ENCODE data around the gene HDHD3.

DNA sequence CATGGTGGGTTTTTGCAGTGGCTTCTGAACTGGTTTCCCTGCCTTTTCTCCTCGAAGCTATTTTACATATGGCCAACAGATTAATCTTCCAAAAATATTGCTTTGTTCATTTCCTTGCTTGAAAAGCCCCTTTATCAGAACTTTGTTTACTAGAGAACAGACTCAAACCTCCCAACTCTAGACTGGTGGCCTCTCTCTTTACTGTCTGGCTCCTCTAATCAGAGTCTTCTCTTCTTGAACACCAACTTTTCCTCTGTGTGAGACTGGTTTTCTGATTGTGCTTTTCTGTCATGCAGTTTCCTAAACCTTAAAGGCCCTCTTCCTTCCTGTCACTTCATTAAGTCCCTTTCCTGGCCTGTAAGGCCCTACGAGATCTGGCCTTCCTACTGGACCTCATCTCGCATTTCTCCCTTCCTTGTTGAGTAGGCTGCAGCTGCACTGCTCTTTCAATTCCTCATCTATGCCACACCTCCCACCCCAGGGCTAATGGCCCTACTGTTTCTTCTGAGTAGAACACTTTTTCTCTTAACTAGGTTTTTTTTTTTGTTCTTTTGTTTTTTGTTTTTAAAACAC, 39.4 kb upstream of the HDHD3 start:
- no peak for TF ChIP-seq EZH2 (IDR thresholded peaks at IDR 0.05; ENCODE audit: insufficient read depth, low read length)
- TF ChIP-seq CTCF (IDR thresholded peaks at IDR 0.05; ENCODE audit: insufficient read depth, low read depth, low read length): no peak
